LHCN-M2 (cell line): Measurements from ENCODE around the gene SCAF8. TPM values are rescaled to one million over a fixed set of nuclear protein-coding genes. Genes with fewer than 3 reads are reported as not detected.
"Not testable (repeated sequence)": the region's sequence is repeated elsewhere in the genome, so short reads cannot be mapped to it uniquely, and the experiment has no call there.

Experiments
- DNase-seq: peaks from one replicate; pipeline ENCODE4 v3.0.0-alpha.2; 2012; ENCODE audit warnings: low read depth
- polyA plus RNA-seq: library from polyadenylated mRNA; unstranded; fragments of >200 nt; gene quantifications from one replicate; pipeline ENCODE4 v1.2.1, GENCODE V29; 2012; ENCODE audit warnings: missing spikeins
- total RNA-seq: library from RNA; depleted of rRNA; stranded (reverse); fragments of >200 nt; gene quantifications from 2 replicates; pipeline ENCODE4 v1.2.3, GENCODE V29; 2014; rRNA removed

Gene SCAF8, protein sequence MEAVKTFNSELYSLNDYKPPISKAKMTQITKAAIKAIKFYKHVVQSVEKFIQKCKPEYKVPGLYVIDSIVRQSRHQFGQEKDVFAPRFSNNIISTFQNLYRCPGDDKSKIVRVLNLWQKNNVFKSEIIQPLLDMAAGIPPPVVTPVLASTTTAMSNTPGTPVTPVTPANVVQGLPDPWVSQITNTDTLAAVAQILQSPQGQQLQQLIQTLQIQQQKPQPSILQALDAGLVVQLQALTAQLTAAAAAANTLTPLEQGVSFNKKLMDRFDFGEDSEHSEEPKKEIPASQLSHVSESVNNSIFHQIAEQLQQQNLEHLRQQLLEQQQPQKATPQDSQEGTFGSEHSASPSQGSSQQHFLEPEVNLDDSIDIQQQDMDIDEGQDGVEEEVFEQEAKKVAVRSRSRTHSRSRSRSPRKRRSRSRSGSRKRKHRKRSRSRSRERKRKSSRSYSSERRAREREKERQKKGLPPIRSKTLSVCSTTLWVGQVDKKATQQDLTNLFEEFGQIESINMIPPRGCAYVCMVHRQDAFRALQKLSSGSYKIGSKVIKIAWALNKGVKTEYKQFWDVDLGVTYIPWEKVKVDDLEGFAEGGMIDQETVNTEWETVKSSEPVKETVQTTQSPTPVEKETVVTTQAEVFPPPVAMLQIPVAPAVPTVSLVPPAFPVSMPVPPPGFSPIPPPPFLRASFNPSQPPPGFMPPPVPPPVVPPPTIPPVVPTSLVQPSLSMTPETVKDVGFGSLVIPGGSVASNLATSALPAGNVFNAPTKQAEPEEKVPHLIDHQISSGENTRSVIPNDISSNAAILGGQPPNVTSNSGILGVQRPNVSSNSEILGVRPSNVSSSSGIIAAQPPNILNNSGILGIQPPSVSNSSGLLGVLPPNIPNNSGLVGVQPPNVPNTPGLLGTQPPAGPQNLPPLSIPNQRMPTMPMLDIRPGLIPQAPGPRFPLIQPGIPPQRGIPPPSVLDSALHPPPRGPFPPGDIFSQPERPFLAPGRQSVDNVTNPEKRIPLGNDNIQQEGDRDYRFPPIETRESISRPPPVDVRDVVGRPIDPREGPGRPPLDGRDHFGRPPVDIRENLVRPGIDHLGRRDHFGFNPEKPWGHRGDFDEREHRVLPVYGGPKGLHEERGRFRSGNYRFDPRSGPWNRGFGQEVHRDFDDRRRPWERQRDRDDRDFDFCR (N-terminal part only)
- total RNA-seq = 25.8 and 30.7 TPM in 2 replicates
- 10.3 TPM for polyA plus RNA-seq

DNA sequence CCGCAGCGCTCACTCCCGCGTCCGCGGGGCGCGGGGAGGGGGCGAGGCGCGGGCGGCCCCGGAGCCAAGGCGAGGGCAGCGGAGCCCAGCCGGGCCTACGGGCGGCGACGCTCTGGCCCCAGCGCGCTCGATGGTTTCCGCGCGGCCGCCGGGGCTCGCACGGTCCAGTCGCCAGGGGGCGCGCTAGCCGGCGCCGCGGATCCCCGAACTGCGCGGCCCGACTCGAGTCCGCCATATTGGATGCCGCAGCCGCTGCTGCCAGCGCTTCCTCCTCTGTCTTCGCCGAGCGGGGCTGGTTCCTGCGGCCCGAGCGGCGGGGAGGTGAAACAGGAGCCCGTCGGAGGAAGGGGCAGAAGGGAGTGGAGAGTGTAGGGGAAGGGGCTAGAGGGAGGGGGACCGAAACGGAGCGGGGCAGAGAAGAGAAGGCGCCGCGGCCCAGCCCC lies at the start of gene SCAF8:
TSS of gene SCAF8 (plus strand) at position 234 of the 443 bp plus-strand sequence. CDS start 485 bp downstream, outside the sequence.
- peak; percentile 77 for DNase-seq

DNA sequence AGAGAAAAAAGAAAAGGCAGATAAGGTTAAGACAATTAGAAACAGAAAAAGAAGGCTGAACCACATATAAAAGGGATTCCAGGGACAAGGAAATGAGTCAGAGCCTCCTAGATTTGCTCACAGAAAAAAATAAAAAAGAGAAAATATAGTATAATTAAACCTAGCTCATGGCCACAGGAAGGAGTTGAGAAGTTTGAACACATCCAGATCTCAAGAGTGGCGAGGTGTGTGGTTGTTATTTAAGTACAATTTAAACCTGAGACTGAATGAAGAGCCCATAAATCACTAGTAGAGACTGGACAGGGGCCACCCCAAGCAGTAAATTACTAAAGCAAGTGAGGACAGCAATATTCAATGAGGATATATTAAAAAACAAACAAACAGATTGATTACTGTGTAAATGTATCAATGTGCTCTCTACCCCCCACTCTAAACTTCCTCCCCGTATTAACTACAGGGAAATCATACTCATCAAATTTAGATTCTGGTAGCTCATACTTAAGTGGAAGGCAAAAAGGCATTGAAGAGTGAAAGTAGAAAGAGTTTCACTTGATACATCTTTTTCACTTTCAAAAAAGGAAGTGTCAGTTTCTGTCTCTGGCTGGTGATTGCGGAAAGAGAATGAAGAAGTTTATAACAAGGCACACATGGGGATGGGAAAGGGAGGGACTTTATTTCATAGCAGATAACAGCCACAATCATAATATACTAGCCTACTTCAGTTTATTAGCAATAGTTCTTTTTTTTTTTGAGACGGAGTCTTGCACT lies 49.3 kb upstream of the SCAF8 start:
- DNase-seq = peak; percentile 40

DNA sequence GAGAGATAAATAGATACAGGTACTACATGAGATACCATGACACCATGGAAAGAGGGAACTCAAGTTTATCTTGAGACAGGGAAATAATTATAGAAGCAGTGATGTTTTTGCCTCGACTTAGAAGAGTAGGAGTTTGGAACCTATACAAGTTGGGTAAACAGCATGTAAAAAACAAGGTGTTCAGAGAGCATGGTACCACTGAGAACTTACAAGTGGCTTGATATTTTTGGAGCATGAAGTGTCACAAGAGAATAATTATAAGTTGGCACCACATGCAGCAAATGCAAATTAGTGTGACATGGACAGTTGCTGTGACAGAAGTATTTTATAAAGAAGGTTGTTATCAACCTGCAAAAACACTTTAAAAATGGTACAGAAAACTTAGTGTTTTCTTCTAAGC lies 47.1 kb upstream of the SCAF8 start:
- DNase-seq = no peak

DNA sequence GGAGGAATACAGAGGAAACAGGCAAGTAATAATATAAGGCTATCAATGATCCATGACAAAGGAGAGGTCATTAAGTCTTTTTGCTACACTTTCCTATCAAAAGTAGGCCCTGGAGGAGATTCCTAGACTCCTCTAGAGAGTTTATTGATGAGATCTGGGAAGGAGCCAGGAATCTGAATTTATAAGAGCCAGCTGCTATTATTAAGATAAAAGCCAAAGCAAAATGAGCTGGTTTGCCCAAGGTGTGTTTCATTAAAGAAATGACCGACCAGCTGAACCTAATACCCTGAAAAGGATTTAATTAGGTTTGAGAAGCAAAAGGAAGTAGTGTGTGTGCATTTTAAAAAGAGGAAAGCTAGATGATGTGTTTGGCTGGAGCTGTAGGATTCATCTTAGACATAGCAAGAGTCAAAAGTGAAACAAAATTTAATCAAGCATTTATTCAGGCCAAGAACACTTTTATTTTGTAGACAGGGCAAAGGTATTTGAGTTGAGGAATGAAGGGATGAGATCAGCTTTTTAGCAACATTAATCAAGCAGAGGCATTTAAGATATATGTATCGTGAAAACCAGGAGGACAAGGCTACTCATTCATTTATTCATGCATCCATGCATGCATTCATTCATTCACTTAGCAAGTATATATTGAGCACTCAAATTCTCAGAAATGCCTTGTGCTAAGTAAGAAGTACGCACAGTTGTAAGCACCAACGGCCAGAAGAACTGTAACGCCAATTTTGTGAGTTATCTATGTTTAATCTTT lies 43.5 kb upstream of the SCAF8 start:
- no peak for DNase-seq

DNA sequence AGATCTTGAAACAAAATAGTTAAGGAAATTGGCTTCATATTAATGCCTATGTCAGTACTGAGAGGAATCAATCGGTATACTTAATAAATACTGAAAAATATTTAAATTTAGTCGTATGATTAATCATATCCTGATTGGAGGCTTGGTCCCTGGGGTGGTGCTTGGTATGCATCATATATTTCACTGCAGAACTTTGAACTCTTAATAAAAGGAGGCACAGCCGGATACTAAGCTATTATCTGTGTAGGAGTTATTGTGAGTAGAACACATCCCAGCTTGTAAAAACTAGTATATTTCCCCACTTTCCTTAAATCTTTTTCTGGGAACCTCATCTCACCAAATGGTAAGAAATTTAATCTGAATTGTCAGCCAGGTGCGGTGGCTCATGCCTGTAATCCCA lies 42.4 kb upstream of the SCAF8 start:
- no peak for DNase-seq

DNA sequence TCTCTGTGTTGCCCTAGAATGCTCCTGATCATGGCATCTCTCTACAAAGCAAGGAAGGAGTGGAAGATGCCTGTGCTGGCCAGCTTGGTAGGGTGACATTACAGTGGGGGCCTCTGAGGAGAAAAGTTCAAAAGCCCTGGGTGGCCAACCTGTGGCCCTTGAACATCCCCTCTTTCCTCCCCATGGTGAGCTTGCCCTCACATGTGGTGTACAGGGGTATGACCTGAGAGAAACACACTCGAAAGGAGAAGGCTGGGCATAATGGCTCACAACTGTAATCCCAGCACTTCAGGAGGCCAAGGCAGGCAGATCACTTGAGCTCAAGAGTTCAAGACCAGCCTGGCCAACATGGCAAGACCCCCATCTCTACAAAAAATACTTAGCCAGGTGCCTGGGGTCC lies 36.6 kb upstream of the SCAF8 start:
- DNase-seq = no peak

DNA sequence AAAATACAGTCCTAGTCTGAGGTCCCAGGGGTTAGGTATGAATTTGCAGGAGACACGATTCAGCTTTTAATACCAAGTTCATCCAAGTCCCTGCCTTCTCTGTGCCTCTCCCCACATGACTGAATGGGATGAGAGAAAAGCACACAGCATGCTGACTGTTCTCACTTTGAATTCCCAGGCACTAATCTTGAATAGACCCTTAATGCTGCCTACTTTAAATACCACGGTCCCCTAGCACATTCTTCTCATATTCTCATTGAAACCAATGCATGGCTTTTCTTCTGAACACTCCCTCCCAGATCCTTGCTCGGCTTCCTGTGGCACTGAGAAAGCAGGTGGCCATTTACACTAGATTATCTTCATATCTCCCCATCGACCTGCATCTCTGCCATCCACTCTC lies 30.1 kb upstream of the SCAF8 start:
- DNase-seq = no peak

DNA sequence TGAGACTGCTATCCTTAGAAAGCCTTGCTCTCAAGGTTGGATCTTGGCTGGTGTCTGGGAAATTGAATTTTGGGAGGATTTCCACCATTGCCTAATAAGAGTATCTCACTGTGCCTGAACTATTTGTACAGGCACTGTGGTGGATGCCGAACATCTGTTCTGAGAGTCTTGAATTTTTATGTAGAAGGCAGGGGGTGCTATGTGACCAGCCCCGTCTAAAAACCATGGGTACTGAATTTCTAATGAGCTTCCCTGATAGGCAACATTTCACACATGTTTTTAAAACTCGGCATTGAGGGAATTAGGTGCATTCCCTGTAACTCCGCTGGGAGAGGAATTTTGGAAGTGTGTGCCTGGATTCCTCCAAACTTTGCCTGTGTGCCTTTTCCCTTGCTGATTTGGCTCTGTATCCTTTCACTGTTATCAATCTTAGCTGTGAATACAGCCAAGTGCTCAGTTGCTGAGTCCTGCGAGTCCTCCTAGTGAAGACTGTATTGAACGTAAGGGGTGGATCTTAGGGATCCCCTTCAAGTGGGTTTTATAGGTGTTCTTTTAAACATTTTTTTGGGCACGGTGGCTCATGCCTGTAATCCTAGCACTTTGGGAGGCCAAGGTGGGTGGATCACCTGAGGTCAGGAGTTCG lies 27.6 kb upstream of the SCAF8 start:
- peak; percentile 34 for DNase-seq

DNA sequence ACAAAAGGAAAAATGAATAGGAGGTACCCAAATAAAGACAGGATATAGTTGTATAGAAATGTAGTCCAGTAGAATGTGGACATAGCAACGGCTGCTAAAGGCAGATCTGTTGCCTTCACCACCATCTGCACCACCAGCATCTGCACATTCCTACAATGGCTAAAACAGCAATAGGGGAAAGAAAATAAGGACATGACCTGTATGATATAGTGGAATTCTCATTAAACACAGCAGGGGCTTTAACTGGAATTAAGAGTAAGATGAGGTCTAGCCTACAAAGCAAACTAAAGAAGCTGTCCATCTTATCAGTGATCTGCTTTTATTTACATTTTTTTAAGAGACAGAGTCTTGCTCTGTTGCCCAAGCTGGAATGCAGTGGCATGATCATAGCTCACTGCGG lies 26.8 kb upstream of the SCAF8 start:
- no peak for DNase-seq

DNA sequence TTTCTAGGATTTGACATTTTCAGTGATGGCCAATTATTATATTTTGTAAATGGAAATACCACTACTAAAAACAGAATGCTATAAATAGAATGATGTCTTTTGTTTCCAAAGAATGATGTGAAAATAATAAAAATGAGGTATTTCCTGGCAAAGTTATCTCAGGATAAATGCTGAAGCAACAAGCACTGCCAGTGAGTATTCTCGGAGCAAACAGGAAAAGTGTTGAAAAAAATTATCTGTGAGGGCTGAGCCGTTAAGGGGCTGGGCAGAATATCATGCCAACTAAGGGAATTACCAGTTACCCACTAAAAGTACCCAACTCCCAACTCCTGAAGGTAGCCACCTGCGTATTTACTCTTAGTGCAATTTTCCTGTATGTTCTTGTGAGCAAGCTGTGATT lies 23.6 kb upstream of the SCAF8 start:
- DNase-seq = no peak

DNA sequence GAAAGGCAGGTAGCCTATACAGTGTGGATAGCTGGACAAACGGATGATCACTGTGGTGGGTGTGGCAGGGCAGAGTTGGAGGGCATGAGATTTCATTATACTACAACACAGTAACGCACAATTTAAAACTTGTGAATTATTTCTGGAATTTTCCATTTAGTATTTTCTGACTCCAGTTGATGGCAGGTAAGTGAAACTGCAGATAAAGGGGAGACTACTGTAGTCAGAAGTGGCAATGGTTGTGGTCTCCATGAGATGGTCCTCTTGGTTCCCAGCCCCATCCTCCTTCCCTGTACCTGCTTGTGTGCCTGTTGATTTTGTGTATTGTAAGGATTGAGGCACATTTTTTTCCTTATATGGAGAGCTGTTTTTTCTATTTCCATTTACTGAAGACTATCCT lies 22.5 kb upstream of the SCAF8 start:
- DNase-seq = no peak

DNA sequence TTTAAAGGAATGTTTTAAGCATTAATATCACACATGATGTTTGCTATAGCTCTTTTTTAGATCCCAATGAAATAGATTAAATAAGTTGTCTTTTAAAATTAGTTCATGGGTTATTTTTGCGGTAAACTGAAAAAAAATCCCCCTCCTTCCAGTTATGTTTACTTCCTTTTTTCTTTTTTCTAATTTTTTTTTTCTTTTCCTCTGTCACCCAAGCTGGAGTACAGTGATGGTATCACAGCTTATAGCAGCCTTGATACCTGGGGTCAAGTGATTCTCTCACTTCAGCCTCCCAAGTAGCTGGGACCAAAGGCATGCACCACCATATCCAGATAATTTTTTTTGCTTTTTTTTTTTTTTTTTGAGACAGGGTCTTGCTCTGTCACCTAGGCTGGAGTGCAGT lies 17.8 kb upstream of the SCAF8 start:
- DNase-seq = no peak

DNA sequence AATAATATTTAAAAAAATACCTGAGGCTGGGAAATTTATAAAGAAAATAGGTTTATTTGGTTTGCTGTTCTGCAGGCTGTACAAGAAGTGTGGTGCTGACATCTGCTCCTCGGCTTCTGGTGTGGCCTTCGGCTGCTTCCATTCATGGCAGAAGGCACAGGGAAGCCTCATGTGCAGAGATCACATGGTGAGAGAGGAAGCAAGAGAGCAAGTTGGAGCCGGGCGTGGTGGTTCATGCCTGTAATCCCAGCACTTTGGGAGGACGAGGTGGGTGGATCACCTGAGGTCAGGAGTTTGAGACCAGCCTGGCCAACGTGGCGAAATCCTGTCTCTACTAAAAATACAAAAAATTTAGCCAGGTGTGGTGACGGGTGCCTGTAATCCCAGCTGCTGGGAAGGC lies 16.9 kb upstream of the SCAF8 start:
- DNase-seq = not testable (repeated sequence)

DNA sequence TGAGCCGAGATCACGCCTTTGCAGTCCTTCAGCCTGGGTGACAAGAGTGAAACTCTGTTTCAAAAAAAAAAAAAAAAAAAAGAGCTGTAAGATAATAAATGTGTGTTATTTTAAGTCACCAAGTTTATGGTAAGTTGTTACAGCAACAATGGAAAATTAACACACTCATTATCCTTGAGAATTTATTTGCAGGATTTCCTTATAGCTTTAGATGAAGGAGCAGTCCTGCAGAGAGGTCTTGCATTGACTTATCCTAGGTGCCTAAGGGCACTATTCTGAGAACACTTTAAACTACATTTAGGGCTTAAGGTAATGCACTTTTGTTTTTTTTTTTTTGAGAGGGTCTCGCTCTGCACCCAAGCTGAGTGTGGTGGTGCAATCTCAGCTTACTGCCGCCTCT lies 13.8 kb upstream of the SCAF8 start:
- DNase-seq = no peak

DNA sequence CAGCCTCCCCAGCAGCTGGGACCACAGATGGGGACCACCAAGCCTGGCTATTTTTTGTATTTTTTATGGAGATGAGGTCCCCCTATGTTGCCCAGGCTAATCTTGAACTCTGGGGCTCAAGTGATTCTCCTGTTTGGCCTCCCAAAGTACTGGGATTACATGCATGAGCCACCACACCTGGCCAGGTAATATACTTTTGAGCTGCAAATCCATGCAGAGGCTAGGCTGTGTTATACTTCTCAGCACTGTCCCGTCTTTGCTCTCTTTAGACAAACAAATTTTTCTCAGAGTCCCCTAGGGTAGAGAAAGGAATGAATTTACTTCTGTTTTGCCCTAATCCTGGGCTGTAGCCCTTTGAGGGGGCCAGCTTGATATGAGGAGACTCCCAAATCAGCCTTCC lies 13.4 kb upstream of the SCAF8 start:
- DNase-seq = no peak

DNA sequence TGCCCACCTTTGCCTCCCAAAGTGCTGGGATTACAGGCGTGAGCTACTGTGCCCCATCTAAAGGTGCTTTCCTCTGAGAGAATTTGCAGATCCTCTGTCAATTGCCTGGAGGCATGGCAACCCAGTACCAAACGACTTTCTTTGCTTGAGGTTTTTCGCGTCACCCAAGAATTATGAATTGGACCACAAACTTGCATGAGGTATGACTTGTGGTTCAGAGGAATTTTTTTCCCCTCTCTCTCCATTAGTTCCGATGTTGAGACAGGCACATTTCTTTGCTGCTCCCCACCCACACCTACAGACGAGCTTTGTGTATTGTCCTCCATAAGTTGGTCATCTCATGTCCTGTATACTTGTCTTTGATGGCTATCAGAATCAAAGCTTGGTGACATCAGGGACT lies 11.8 kb upstream of the SCAF8 start:
- peak; percentile 87 for DNase-seq

DNA sequence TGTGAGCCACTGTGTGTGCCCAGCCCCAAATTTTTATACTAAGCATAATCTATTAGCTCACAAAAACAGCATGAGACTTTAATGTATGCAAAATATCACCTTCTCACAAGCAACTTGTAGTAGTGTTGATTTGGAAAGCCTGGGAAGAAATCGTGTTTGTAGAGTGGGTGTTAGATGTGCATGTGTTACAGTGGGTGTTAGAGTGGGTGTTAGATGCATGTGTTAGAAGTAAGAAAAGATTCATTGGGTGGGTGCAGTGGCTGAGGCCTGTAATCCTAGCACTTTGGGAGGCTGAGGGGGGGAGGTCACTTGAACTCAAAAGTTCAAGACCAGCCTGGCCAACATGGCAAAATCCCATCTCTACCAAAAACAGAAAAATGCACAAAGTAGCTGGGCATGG lies 6.3 kb upstream of the SCAF8 start:
- no peak for DNase-seq

DNA sequence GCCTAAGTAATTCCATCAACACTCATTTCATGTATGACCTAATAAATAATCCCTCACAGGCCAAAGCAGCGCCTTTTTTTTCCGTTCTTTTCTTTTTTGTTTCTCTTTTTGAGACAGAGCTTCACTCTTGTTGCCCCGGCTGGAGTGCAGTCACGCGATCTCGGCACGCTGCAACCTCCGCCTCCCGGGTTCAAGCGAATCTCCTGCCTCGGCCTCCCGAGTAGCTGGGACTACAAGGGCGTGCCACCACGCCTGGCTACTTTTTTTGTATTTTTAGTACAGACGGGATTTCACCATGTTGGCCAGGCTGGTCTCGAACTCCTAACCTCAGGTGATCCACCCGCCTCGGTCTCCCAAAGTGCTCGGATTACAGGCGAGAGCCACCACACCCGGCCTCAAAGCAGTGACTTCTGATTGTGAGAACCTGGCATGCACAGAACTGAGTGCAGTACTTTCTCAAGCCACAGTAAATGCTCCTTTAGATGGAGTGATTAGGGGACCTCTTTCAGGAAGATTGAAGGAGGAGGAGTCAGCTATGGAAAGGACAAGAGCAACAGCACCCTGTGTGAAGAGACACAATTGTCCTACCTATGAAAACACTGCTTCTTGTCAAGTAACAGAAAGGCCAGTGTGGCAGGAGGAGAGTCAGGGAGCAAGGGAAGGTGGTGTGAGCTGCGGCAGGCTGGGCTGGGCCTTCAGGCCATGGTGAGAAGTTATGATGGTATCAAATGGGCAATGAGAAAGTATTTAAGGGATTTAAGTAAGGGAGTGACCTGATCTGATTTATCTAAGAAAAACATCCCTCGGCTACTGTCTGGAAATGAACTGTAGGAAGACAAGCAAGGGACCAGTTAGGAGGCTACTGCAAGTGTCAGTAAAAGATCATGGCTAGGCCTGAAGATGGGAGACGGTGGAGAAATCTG lies 1.7 kb upstream of the SCAF8 start:
- DNase-seq = no peak
